GM12872 (cell line): Measurements from ENCODE around the gene C5orf63.

ENCODE experiments used
- TF ChIP-seq, protein P1 (sequence below): IDR thresholded peaks from 3 replicates; pipeline ENCODE4 v1.5.1; 2011; ENCODE audit warnings: low read depth, mild to moderate bottlenecking, low read length, moderate library complexity; ENCODE audit not compliant: insufficient read depth

Gene C5orf63

DNA sequence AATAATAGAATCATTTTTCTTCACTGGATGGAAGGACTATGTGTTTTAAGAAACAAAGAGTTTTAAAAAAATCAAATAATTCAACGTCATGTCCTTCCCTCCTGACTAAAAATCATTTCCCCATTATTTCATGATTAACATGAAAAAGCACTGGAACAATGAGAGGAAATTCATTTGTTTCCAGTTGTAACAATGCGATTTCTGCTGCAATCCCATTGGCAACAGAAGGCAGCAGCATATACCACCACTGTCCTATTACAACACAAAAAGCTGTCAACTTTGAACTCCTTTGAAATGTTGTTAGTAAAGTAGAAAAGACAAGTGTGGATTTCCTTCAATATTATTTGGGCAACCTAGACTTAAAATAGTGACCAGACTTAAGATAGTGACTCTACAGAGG, 3.1 kb downstream of the C5orf63 start:
- TF ChIP-seq, protein P1, sequence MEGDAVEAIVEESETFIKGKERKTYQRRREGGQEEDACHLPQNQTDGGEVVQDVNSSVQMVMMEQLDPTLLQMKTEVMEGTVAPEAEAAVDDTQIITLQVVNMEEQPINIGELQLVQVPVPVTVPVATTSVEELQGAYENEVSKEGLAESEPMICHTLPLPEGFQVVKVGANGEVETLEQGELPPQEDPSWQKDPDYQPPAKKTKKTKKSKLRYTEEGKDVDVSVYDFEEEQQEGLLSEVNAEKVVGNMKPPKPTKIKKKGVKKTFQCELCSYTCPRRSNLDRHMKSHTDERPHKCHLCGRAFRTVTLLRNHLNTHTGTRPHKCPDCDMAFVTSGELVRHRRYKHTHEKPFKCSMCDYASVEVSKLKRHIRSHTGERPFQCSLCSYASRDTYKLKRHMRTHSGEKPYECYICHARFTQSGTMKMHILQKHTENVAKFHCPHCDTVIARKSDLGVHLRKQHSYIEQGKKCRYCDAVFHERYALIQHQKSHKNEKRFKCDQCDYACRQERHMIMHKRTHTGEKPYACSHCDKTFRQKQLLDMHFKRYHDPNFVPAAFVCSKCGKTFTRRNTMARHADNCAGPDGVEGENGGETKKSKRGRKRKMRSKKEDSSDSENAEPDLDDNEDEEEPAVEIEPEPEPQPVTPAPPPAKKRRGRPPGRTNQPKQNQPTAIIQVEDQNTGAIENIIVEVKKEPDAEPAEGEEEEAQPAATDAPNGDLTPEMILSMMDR = no peak

DNA sequence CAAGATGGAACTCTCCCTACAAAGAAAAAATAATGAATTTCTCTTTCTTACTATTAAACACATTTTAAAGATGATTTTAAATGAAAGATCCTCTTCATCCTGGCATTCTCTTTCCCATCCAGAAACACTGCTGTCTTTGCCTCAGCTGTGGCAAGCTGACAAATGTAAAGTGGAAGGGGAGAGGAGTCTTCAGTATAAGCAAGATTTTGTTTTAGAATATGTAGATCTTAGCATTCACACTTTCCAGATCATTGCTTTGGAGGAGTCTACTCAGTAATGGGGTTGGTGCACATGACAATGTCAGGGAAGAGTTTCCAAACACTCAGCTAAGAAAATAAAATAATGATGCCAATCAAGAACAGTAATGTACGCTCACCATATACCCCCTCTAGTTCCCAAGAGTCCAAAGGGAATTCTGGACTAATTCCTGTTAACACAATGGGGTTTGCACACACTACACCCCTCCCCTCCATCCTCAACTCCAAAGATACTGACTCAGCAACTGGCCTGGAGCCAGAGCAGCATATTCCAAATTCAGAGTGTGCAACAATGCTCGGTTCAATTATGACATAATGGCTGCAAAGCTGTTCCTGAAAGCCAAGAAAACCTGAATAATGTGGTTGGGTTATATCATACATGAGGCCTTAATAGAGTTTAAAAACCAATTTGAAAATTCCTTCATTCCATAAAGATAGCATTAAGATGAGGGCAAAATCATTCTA, 4.6 kb downstream of the C5orf63 start:
- TF ChIP-seq, protein P1 = no peak

DNA sequence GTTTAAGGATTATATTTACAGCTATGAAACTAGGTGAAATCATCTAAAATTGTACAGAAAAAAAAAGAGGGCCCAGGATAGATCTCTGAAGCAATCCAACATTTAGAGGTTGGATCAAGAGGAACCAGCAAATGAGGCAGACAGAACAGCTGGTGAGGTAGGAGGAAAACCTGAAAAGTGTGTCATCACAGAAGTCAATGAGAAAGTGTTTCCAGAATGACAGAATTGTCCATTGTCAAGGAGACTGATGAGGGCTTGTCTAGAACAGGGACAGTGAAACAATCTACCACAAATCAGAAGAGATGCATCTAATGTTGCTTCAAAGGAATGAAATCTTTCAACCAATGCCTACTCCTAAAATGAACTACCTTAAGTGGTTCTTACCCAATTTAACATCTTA, 6.6 kb downstream of the C5orf63 start:
- TF ChIP-seq, protein P1 = no peak

DNA sequence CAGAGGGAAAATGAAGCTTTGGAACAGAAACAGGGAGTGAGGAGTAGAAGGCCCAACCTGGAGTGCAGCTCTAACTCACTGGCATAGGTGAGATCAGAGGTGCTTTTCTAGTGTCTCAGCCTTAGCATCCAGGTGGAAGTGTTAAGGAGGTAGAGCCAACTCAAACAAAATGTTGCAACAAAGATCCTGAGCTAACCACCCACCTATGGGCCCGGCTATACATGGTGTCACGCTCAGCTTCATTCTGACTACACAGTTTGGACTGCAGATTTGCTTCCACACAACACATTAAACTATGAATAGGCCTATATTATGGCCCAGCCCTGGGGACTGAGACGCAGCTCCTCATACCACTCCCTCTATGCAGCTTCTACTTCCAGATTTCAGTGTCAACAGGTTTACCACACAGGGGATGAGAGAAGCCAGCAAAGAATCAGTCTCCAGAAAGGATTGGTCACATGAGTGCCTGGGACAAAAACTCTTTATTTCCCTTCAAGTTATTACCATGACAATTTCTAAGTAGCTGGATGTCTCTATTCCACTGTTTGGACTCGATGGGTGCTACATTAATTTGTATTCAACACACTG, 9.0 kb downstream of the C5orf63 start:
- TF ChIP-seq, protein P1 = no peak

DNA sequence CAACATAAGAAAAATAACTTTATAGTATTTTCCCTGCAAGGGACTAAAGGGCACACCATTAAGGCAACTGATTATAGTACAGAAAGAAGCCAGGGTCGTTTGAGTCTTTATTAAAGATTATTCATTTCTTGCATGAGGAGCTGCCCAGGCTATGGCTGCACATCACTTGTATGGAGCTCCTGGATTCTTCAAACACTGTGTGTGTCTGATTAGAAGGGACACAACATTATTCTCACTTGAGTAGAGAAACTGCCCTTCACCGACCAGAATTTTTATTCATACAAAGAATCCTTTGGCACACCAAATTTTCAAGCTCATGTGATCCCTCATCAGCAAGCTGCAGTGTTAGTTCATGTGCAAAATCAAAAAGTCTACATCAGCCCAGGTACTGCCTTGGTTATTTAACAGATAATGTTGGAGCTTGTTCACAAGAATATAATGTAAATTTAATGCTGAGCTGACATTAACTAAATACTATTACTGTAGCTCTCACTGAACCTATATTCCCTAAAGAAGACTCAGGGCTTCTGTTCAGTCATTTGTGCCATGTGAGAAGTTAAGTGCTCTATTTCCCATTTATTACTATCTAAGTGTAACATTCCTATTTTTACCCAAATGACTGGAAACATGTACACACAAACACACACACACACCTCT, 9.9 kb downstream of the C5orf63 start:
- TF ChIP-seq, protein P1 = no peak

DNA sequence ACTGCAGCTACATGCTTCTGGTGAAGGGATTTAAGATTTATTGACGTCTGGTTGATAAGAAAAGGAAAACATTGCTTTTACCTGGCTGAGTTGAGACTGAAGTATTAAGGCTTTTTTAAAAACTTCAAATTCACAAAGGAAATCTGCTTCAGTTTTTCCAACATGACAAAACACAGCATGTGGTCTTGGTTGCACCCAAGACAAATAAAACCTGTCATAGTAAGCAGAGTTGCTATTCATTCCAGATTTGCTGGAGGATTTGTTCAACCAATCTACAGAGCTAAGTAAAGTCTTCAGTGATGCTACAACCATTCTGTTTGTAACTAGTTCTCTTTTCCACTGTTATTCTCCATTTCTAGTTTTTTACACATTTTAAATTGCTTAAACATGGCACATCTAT, 11.3 kb downstream of the C5orf63 start:
- TF ChIP-seq, protein P1 = no peak

DNA sequence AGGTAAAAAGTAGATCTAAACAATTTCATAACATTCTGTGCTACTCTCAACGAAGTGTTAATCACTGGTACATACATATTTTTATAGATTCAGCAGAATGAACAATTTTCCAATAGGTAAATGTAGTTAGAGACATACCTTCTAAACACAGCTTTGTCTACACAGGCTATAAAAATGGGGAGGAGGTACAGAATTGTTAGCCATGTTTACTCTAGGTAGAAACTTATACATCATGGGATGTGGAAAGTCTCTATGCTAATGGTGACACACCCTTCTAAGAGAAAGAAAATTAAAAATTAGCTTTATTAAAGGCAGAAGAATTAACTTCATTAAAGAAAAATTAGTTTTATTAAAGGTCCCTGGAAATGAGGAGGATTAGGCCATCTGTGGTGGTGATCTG, 11.8 kb downstream of the C5orf63 start:
- TF ChIP-seq, protein P1 = no peak
